Upper lobe of right lung (tissue), 1 donor: ENCODE data around the gene SRRT. TPM values are rescaled to one million over a fixed set of nuclear protein-coding genes. Genes with fewer than 3 reads are reported as not detected.

Source experiments
- ATAC-seq: fragments of 200-7000 bp; cut with Tn5 transposase; one replicate; pipeline ENCODE4 v1.9.1; 2020; ENCODE audit warnings: mild to moderate bottlenecking, moderate library complexity
- DNase-seq: peaks from one replicate; pipeline ENCODE4 v3.0.0-alpha.2; 2020
- H3K27ac ChIP-seq: fragments of 200-600 bp; one replicate; pipeline ENCODE4 v1.8.0; 2022
- H3K27me3 ChIP-seq: fragments of 200-600 bp; one replicate; pipeline ENCODE4 v1.8.0; 2022; ENCODE audit warnings: mild to moderate bottlenecking
- H3K36me3 ChIP-seq: fragments of 200-600 bp; one replicate; pipeline ENCODE4 v1.8.0; 2022
- H3K4me1 ChIP-seq: fragments of 200-600 bp; one replicate; pipeline ENCODE4 v1.8.0; 2022
- H3K4me3 ChIP-seq: fragments of 200-600 bp; one replicate; pipeline ENCODE4 v1.8.0; 2022; ENCODE audit warnings: mild to moderate bottlenecking
- H3K9me3 ChIP-seq: fragments of 200-600 bp; one replicate; pipeline ENCODE4 v1.8.0; 2022
- CTCF ChIP-seq: fragments of 200-600 bp; IDR thresholded peaks from one replicate; pipeline ENCODE4 v1.8.0; 2022; ENCODE audit warnings: antibody characterized with exemption
- intact Hi-C: fragments of 100-400 bp; cut with DNase I; formaldehyde crosslinking; loops from one replicate; pipeline ENCODE4 v1.11.0; 2022
- total RNA-seq: library from RNA; stranded (reverse); fragmentation: NEBNext Ultra II Directional; extraction: Animal tissue kit (Norgen Biotek cat#: 25700); gene quantifications from one replicate; pipeline ENCODE4 v1.2.1, GENCODE V29; 2021
- donor health status: DM: no; HTN: yes; CAD: no; lungs with severe emphysema.

The SRRT gene
- total RNA-seq, 1 donor from 2014 or later: 105 TPM

- H3K4me3 ChIP-seq: no peak overlapping the region
- H3K9me3 ChIP-seq: no peaks in the 10 kb centered on the region
- DNase-seq (no peak), ATAC-seq (no peak)
- no peaks in the 10 kb centered on the region for H3K27me3 ChIP-seq
- no peak overlapping the region for H3K27ac ChIP-seq
- H3K4me1 ChIP-seq: peaks cover 18% of the 10 kb centered on the region
- H3K36me3 ChIP-seq: peaks cover 81% of the 10 kb centered on the region
- intact Hi-C loops: no loop called here
- TF ChIP-seq CTCF: no peak
Observed at GRCh38 chr7:100884736-100885439, 10.0 kb downstream of the SRRT start.

GRCh38 chr7:100885440-100886141 is 10.7 kb downstream of the SRRT start:
- intact Hi-C loops: no loop called here
- peaks cover 20% of the 10 kb centered on the region for H3K4me1 ChIP-seq
- DNase-seq: no peak
- no peaks in the 10 kb centered on the region for H3K9me3 ChIP-seq
- H3K27me3 ChIP-seq: no peaks in the 10 kb centered on the region
- H3K4me3 ChIP-seq: no peak overlapping the region
- H3K27ac ChIP-seq: no peak overlapping the region
- no peak for TF ChIP-seq CTCF
- peaks cover 79% of the 10 kb centered on the region for H3K36me3 ChIP-seq
- no peak for ATAC-seq

GRCh38 chr7:100886142-100886935 is 11.4 kb downstream of the SRRT start:
- H3K27ac ChIP-seq: no peak overlapping the region
- no peaks in the 10 kb centered on the region for H3K9me3 ChIP-seq
- H3K36me3 ChIP-seq: peaks cover 73% of the 10 kb centered on the region
- no peaks in the 10 kb centered on the region for H3K27me3 ChIP-seq
- intact Hi-C loops: no loop called here
- DNase-seq (no peak), ATAC-seq (no peak)
- peaks cover 27% of the 10 kb centered on the region for H3K4me1 ChIP-seq
- TF ChIP-seq CTCF: no peak
- no peak overlapping the region for H3K4me3 ChIP-seq

- DNase-seq: no peak
- peaks cover 66% of the 10 kb centered on the region for H3K36me3 ChIP-seq
Observed at GRCh38 chr7:100886936-100887515, 12.1 kb downstream of the SRRT start.

More at GRCh38 chr7:100886936-100887515, 12.1 kb downstream of the SRRT start:
- intact Hi-C loops: no loop called here
- H3K4me1 ChIP-seq: peaks cover 27% of the 10 kb centered on the region
- TF ChIP-seq CTCF: no peak
- H3K4me3 ChIP-seq: no peak overlapping the region
- H3K27me3 ChIP-seq: no peaks in the 10 kb centered on the region
- H3K27ac ChIP-seq: peak overlapping the region; percentile 60
- no peaks in the 10 kb centered on the region for H3K9me3 ChIP-seq
- ATAC-seq: no peak
